Measurements from ENCODE around the gene HABP2.
A peak's percentile ranks its signal among the peaks of the same experiment; 100 is the strongest.

Gene HABP2

DNA sequence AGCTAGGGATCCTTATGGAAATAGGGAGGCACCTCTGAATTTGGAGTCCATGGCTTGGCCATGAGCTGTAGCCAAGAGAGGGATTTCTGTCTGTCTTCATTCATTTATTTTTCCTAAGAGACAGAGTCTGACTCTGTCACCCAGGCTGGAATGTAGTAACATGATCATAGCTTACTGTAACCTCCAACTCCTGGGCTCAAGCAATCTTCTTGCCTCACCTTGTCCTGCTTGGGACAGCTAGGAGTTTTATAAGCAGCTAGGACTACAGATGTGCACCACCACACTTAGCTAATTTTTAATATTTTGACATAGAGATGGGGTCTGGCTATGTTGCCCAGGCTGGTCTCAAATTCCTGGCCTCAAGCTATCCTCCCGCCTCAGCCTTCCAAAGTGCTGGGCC, 8.5 kb upstream of the HABP2 start:
- FAIRE-seq (no peak), DNase-seq (ENCODE audit: insufficient read length) (no peak)
- no peak for TF ChIP-seq TAF1 (IDR thresholded peaks at IDR 0.05; ENCODE audit: borderline replicate concordance, low read depth, low read length)
- no peak for TF ChIP-seq POLR2AphosphoS5 (IDR thresholded peaks at IDR 0.05; ENCODE audit: low read depth, low read length)
- no peak for TF ChIP-seq POLR2A (IDR thresholded peaks at IDR 0.05; ENCODE audit: low read depth, low read length)

GRCh38 chr10:113547426-113547825, 5.4 kb upstream of the HABP2 start:
- no peak for TF ChIP-seq POLR2A (IDR thresholded peaks at IDR 0.05; ENCODE audit: low read depth, low read length)
- no peak for TF ChIP-seq TAF1 (IDR thresholded peaks at IDR 0.05; ENCODE audit: borderline replicate concordance, low read depth, low read length)
- no peak for TF ChIP-seq POLR2AphosphoS5 (IDR thresholded peaks at IDR 0.05; ENCODE audit: low read depth, low read length)
- DNase-seq (ENCODE audit: insufficient read length): no peak
- FAIRE-seq: no peak

GRCh38 chr10:113549856-113550255, 3.0 kb upstream of the HABP2 start:
- no peak for FAIRE-seq
- DNase-seq (ENCODE audit: insufficient read length): no peak
- no peak for TF ChIP-seq POLR2AphosphoS5 (IDR thresholded peaks at IDR 0.05; ENCODE audit: low read depth, low read length)
- no peak for TF ChIP-seq TAF1 (IDR thresholded peaks at IDR 0.05; ENCODE audit: borderline replicate concordance, low read depth, low read length)
- no peak for TF ChIP-seq POLR2A (IDR thresholded peaks at IDR 0.05; ENCODE audit: low read depth, low read length)

DNA sequence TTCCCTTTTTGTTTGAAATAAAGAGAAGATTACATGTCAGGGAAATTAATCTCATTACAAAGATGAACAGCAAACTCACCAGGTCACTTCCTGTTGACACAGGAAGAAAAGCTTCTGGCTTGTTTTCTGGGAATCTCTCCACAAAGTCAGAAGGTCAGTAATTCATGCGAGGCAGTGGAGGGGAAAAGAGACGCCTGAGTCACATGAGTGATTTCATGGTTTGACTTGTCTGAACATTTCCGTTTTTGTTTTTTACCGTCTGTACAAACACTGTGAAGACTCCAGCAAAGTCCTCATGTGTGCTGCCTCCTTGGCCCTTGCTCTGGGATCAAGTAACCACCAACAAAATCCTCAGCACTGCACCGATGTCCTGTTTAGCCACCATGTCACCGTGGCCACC, 2.5 kb upstream of the HABP2 start:
- DNase-seq (ENCODE audit: insufficient read length) (no peak), FAIRE-seq (peak; percentile 81)

GRCh38 chr10:113552014-113552413, 839 bp upstream of the HABP2 start:
- FAIRE-seq: no peak
- TF ChIP-seq TAF1 (IDR thresholded peaks at IDR 0.05; ENCODE audit: borderline replicate concordance, low read depth, low read length) (no peak), POLR2AphosphoS5 (IDR thresholded peaks at IDR 0.05; ENCODE audit: low read depth, low read length) (no peak), POLR2A (IDR thresholded peaks at IDR 0.05; ENCODE audit: low read depth, low read length) (no peak)
- no peak for DNase-seq (ENCODE audit: insufficient read length)

More for the DNA sequence above, 2.5 kb upstream of the HABP2 start:
- TF ChIP-seq TAF1 (IDR thresholded peaks at IDR 0.05; ENCODE audit: borderline replicate concordance, low read depth, low read length): no peak
- no peak for TF ChIP-seq POLR2A (IDR thresholded peaks at IDR 0.05; ENCODE audit: low read depth, low read length)
- TF ChIP-seq POLR2AphosphoS5 (IDR thresholded peaks at IDR 0.05; ENCODE audit: low read depth, low read length): no peak

DNA sequence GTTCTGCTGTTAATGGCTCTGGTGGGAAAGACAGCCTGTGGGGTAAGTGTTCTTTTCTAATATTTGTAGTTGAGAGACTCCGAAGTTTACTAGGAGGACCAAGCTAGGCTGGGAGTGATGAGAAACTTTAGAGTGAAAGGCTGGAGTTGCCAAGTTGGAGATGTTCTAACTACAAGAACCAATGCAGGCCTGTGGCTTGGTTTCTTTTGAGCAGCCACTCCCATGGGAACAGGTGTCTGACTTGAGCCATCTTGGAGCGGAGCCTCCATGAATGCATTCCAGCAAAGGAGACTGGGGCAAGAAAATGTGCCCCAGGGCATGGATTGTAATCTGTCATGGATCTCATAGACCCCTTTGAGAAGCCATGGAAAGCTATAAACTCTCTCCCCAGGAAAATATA, 296 bp downstream of the HABP2 start:
- FAIRE-seq (no peak), DNase-seq (ENCODE audit: insufficient read length) (no peak)
- no peak for TF ChIP-seq POLR2AphosphoS5 (IDR thresholded peaks at IDR 0.05; ENCODE audit: low read depth, low read length)

DNA sequence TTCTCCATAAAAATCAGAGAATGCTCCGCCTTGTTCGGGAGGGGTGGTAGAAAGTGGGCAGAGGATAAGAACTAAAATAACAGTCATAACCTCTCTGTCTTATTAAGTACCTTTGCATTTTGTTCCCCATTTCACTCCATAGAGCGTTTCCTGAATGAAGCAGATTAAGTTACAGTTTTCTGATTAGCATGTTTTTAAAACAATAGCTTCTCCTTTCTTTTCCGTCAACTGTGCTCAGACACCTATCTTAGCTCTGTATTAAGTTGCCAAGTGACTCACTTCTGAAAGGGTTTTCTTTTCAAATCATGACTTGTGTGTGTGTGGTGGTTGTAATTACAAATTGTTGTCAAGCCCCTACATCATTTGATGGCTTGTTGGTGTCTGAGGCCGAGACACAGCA, 1.4 kb downstream of the HABP2 start:
- FAIRE-seq (no peak), DNase-seq (ENCODE audit: insufficient read length) (no peak)
- TF ChIP-seq TAF1 (IDR thresholded peaks at IDR 0.05; ENCODE audit: borderline replicate concordance, low read depth, low read length) (no peak), POLR2AphosphoS5 (IDR thresholded peaks at IDR 0.05; ENCODE audit: low read depth, low read length) (no peak), POLR2A (IDR thresholded peaks at IDR 0.05; ENCODE audit: low read depth, low read length) (no peak)

DNA sequence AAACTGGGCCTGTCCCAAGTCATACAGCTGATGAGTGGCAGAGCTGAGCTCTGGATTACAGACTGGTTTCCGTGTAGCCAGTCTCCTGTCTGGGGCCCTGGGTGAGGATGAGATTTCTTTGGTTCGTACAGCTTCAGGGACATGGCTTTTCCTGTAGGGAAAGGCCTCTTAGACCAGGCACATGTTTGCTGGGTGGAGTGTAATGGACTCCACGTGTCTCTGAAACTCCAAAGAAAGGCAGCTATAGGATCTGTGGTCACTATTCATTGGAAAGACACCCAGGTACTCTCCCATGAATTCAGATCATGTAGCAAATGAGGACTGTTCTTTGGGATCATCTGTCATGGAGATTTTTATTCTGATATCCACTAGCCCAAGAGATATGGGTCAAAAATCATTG, 2.4 kb downstream of the HABP2 start:
- FAIRE-seq (no peak), DNase-seq (ENCODE audit: insufficient read length) (no peak)
- TF ChIP-seq POLR2AphosphoS5 (IDR thresholded peaks at IDR 0.05; ENCODE audit: low read depth, low read length) (no peak), POLR2A (IDR thresholded peaks at IDR 0.05; ENCODE audit: low read depth, low read length) (no peak), TAF1 (IDR thresholded peaks at IDR 0.05; ENCODE audit: borderline replicate concordance, low read depth, low read length) (no peak)

- FAIRE-seq (no peak), DNase-seq (ENCODE audit: insufficient read length) (no peak)
- TF ChIP-seq POLR2AphosphoS5 (IDR thresholded peaks at IDR 0.05; ENCODE audit: low read depth, low read length): no peak
- no peak for TF ChIP-seq TAF1 (IDR thresholded peaks at IDR 0.05; ENCODE audit: borderline replicate concordance, low read depth, low read length)
- no peak for TF ChIP-seq POLR2A (IDR thresholded peaks at IDR 0.05; ENCODE audit: low read depth, low read length)
Observed at GRCh38 chr10:113555751-113556150, 2.9 kb downstream of the HABP2 start.

GRCh38 chr10:113557424-113557862, 4.6 kb downstream of the HABP2 start:
- DNase-seq (ENCODE audit: insufficient read length): no peak
- FAIRE-seq: no peak
- TF ChIP-seq POLR2A (IDR thresholded peaks at IDR 0.05; ENCODE audit: low read depth, low read length) (no peak), POLR2AphosphoS5 (IDR thresholded peaks at IDR 0.05; ENCODE audit: low read depth, low read length) (no peak), TAF1 (IDR thresholded peaks at IDR 0.05; ENCODE audit: borderline replicate concordance, low read depth, low read length) (no peak)

DNA sequence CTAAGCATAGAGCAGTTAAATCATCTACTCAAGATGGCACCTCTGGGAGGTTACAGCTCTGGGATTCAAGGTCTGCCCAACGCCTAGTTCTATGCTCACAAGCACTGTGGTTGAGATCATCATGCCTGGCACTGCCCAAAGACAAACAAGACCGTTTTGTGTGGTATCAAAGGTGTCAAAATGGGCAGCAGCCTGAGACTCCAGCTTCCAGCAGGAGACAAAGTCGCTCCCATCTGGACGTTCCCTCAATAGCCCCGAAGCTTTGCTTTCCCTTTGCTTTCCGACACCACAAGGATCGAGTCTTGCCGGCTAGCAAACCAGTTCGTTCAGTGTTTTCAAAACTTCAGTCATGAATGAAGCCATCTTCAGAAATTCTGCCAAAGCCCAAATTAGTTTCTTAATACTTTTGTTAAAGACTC, 5.1 kb downstream of the HABP2 start:
- TF ChIP-seq TAF1 (IDR thresholded peaks at IDR 0.05; ENCODE audit: borderline replicate concordance, low read depth, low read length) (no peak), POLR2AphosphoS5 (IDR thresholded peaks at IDR 0.05; ENCODE audit: low read depth, low read length) (no peak), POLR2A (IDR thresholded peaks at IDR 0.05; ENCODE audit: low read depth, low read length) (no peak)
- no peak for FAIRE-seq
- no peak for DNase-seq (ENCODE audit: insufficient read length)

DNA sequence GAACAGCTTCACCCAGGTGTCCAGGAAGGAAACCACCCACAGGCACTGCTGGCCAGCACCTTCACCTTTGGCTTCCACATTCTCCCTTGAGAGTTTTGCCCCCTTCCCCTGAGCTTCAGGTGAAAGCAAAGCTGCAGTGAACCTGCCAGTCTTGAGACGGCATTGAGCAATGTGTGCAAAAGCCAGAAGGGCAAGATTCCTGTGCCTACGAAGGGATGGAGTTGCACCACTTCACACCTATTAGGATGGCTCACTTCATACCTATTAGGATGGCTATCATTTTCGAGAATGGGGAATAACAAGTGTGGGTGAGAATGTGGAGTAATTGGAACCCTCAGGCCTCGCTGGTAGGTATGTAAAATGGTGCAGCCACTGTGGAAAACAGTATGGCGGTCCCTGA, 7.2 kb downstream of the HABP2 start:
- DNase-seq (ENCODE audit: insufficient read length) (no peak), FAIRE-seq (no peak)
- TF ChIP-seq TAF1 (IDR thresholded peaks at IDR 0.05; ENCODE audit: borderline replicate concordance, low read depth, low read length) (no peak), POLR2A (IDR thresholded peaks at IDR 0.05; ENCODE audit: low read depth, low read length) (no peak), POLR2AphosphoS5 (IDR thresholded peaks at IDR 0.05; ENCODE audit: low read depth, low read length) (no peak)

GRCh38 chr10:113561214-113561613, 8.4 kb downstream of the HABP2 start:
- DNase-seq (ENCODE audit: insufficient read length): no peak
- FAIRE-seq: no peak
- TF ChIP-seq POLR2AphosphoS5 (IDR thresholded peaks at IDR 0.05; ENCODE audit: low read depth, low read length) (no peak), POLR2A (IDR thresholded peaks at IDR 0.05; ENCODE audit: low read depth, low read length) (no peak), TAF1 (IDR thresholded peaks at IDR 0.05; ENCODE audit: borderline replicate concordance, low read depth, low read length) (no peak)
